Myometrial cell (primary cell): ENCODE data around the gene PRPF38B. TPM values are rescaled to one million over a fixed set of nuclear protein-coding genes. Genes with fewer than 3 reads are reported as not detected.

ENCODE experiments used
- total RNA-seq: library from RNA; depleted of rRNA; stranded (reverse); fragments of >200 nt; gene quantifications from 2 replicates; pipeline ENCODE4 v1.2.3, GENCODE V29; 2015

PRPF38B gene
- total RNA-seq, result 5.7 and 5.8 TPM in 2 replicates

GRCh38 chr1:108691942-108692723, at the start of gene PRPF38B:
PRPF38B (plus strand) TSS chr1:108692310; CDS start chr1:108692592, 282 bp downstream.

GRCh38 chr1:108661030-108661609, 31.0 kb upstream of the PRPF38B start, which contains the start of gene HENMT1:
HENMT1 (minus strand) TSS chr1:108661093; CDS start chr1:108659884, 1,209 bp downstream.

GRCh38 chr1:108712606-108713150, 20.6 kb downstream of the PRPF38B start, which contains the start of gene FNDC7:
FNDC7 (plus strand) TSS chr1:108712908; CDS start chr1:108712934, 26 bp downstream.

GRCh38 chr1:108746382-108747170, 54.5 kb downstream of the PRPF38B start, which contains the start of gene STXBP3:
STXBP3 (plus strand) TSS chr1:108746674; CDS start chr1:108746738, 64 bp downstream.

Other genes starting within 250 kb of the PRPF38B start
- not detected in 2 replicates for gene NBPF6, start 242.0 kb upstream of the PRPF38B start, total RNA-seq
- gene EEIG2, start 132.2 kb upstream of the PRPF38B start, total RNA-seq, result 7.2 and 11.0 TPM in 2 replicates
- gene HENMT1, start 31.2 kb upstream of the PRPF38B start, total RNA-seq, result 6.9 and 7.6 TPM in 2 replicates
- gene FNDC7, start 20.6 kb downstream of the PRPF38B start, total RNA-seq, result not detected in 2 replicates
- gene STXBP3, start 54.4 kb downstream of the PRPF38B start, total RNA-seq, result 34.2 and 37.5 TPM in 2 replicates
- gene AKNAD1, start 164.8 kb downstream of the PRPF38B start, total RNA-seq, result 1.2 TPM in 1 of 2 replicates, not detected in the other
- gene GPSM2, start 184.7 kb downstream of the PRPF38B start, total RNA-seq, result 39.3 and 55.4 TPM in 2 replicates